ENCODE results near the gene PUS7L. TPM values are rescaled to one million over a fixed set of nuclear protein-coding genes. Genes with fewer than 3 reads are reported as not detected.

PUS7L gene
- total and polyA plus RNA-seq, 2 of the 13 experiments (the other 11 are each of a cell fraction or from before 2014, with no cell fraction given) = 6.5 to 37.6 TPM

DNA sequence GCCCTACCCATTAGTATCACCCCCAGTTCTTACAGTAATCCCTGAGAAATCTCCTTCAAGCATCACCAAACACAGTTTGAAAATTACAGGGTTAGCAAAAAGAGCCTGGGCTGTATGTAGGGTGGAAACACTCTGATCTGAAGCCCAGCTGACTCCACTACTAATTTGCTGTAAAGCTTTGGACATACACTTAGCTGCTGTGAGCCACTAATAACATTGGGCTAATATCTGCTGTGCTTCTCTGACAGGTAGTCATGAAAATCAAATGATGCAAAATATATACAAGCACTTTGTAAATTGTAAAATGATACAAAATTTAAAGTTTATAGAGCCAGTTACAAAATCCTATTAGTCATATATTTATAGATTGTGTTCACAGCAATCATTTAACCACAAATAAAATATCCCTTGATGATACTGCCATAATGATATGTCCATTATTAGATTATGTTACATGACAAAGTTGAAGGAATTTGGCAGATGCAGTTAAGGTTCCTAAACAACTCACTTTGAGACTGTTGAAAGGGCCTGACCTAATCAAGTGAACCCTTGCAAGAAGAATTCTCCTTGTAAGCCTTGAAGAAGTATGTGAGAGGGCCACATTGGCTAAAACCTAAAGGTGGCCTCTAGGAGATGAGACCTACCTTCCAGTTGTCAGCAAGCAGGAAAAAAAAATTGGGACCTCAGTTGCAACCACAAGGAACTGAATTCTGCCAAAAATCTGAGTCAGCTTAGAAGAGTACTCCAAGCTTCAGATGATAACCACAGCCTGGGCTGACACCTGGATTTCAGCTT, 28.5 kb upstream of the PUS7L start:
- Histone ChIP-seq H4K20me1 (ENCODE audit: insufficient read depth, low read length) (no peaks in the 10 kb centered on the region), H3K4me3 (replicated peaks in 1 of 3; ENCODE audit: insufficient read depth in 1 of 3, low read depth in 2 of 3, low read length in 3 of 3) (no peak overlapping the region), H3K36me3 (replicated peaks in 1 of 2; ENCODE audit: control insufficient read depth in 1 of 2, insufficient read depth in 2 of 2, low read length in 2 of 2) (no peaks in the 10 kb centered on the region; a peak in 1 of 5 replicates), H3K27ac (ENCODE audit: extremely low read length, insufficient read depth, low read length) (no peak overlapping the region), H3K27me3 (ENCODE audit: control insufficient read depth in 1 of 2, insufficient read depth in 2 of 2, low read length in 2 of 2) (no peaks in the 10 kb centered on the region), H3K79me2 (ENCODE audit: insufficient read depth, low read length) (no peaks in the 10 kb centered on the region), H2AFZ (ENCODE audit: low read length) (no peak overlapping the region), H3K4me1 (ENCODE audit: insufficient read depth, low read length) (no peaks in the 10 kb centered on the region), H3K4me2 (ENCODE audit: low read depth, low read length) (no peak overlapping the region), H3K9ac (ENCODE audit: insufficient read depth, low read depth, low read length) (no peak overlapping the region), H3K9me3 (ENCODE audit: low read length) (no peaks in the 10 kb centered on the region)
- in situ Hi-C loops (cut with HindIII; ENCODE audit: extremely low pct_ligation_motif_present, low pct_unique_long_range_greater_than_20kb) = no loop called here
- no TSS peak for BruUV-seq (replicated peaks)
- POLR2A ChIA-PET = no interaction called here
- FAIRE-seq (no peak), ATAC-seq (no peak), DNase-seq (ENCODE audit: low spot score) (no peak)
- CTCF ChIA-PET (ENCODE audit: low intra/inter-chr PET ratio, low total read pairs) = no interaction called here
- intact Hi-C loops (cut with micrococcal nuclease; ENCODE audit: unreplicated experiment) = no loop called here
- TF ChIP-seq, protein P1, sequence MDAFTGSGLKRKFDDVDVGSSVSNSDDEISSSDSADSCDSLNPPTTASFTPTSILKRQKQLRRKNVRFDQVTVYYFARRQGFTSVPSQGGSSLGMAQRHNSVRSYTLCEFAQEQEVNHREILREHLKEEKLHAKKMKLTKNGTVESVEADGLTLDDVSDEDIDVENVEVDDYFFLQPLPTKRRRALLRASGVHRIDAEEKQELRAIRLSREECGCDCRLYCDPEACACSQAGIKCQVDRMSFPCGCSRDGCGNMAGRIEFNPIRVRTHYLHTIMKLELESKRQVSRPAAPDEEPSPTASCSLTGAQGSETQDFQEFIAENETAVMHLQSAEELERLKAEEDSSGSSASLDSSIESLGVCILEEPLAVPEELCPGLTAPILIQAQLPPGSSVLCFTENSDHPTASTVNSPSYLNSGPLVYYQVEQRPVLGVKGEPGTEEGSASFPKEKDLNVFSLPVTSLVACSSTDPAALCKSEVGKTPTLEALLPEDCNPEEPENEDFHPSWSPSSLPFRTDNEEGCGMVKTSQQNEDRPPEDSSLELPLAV (CRISPR knock-in tag; conservative IDR thresholded peaks at IDR 0.05; ENCODE audit: low read depth) = no peak
- TF ChIP-seq SMAD9 (CRISPR knock-in tag; IDR thresholded peaks at IDR 0.05) = no peak
- TF ChIP-seq, protein P2, sequence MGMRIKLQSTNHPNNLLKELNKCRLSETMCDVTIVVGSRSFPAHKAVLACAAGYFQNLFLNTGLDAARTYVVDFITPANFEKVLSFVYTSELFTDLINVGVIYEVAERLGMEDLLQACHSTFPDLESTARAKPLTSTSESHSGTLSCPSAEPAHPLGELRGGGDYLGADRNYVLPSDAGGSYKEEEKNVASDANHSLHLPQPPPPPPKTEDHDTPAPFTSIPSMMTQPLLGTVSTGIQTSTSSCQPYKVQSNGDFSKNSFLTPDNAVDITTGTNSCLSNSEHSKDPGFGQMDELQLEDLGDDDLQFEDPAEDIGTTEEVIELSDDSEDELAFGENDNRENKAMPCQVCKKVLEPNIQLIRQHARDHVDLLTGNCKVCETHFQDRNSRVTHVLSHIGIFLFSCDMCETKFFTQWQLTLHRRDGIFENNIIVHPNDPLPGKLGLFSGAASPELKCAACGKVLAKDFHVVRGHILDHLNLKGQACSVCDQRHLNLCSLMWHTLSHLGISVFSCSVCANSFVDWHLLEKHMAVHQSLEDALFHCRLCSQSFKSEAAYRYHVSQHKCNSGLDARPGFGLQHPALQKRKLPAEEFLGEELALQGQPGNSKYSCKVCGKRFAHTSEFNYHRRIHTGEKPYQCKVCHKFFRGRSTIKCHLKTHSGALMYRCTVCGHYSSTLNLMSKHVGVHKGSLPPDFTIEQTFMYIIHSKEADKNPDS (CRISPR knock-in tag; IDR thresholded peaks at IDR 0.05) = no peak
- no peak for TF ChIP-seq KDM1A (CRISPR knock-in tag; IDR thresholded peaks at IDR 0.05)
- TF ChIP-seq ZNF382 (CRISPR knock-in tag; IDR thresholded peaks at IDR 0.05; ENCODE audit: borderline replicate concordance) = no peak
- no peak for TF ChIP-seq KIAA2018 (CRISPR knock-in tag; IDR thresholded peaks at IDR 0.05; ENCODE audit: borderline replicate concordance)
- no peak for TF ChIP-seq ZFP82 (CRISPR knock-in tag; IDR thresholded peaks at IDR 0.05; ENCODE audit: borderline replicate concordance)
- TF ChIP-seq, protein P3, sequence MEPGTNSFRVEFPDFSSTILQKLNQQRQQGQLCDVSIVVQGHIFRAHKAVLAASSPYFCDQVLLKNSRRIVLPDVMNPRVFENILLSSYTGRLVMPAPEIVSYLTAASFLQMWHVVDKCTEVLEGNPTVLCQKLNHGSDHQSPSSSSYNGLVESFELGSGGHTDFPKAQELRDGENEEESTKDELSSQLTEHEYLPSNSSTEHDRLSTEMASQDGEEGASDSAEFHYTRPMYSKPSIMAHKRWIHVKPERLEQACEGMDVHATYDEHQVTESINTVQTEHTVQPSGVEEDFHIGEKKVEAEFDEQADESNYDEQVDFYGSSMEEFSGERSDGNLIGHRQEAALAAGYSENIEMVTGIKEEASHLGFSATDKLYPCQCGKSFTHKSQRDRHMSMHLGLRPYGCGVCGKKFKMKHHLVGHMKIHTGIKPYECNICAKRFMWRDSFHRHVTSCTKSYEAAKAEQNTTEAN (CRISPR knock-in tag; conservative IDR thresholded peaks at IDR 0.05) = no peak

All from HepG2 (cell line).